ENCODE measurements around the gene ADGRD1.

The ADGRD1 gene

GRCh38 chr12:131041968-131042833, 88.5 kb downstream of the ADGRD1 start:
- no peak for DNase-seq (ENCODE audit: low read depth, low spot score)

GRCh38 chr12:131042834-131043245, 89.1 kb downstream of the ADGRD1 start:
- DNase-seq (ENCODE audit: low read depth, low spot score) = no peak

- no peak for DNase-seq (ENCODE audit: low read depth, low spot score)
Observed at GRCh38 chr12:131043401-131043871, 89.7 kb downstream of the ADGRD1 start.

- DNase-seq (ENCODE audit: low read depth, low spot score) = no peak
Observed at GRCh38 chr12:131044136-131044535, 90.4 kb downstream of the ADGRD1 start.

GRCh38 chr12:131044760-131045381, 91.2 kb downstream of the ADGRD1 start:
- no peak for DNase-seq (ENCODE audit: low read depth, low spot score)

GRCh38 chr12:131045705-131046460, 92.2 kb downstream of the ADGRD1 start:
- DNase-seq (ENCODE audit: low read depth, low spot score) = no peak

GRCh38 chr12:131046813-131047788, 93.4 kb downstream of the ADGRD1 start:
- no peak for DNase-seq (ENCODE audit: low read depth, low spot score)

- no peak for DNase-seq (ENCODE audit: low read depth, low spot score)
Observed at GRCh38 chr12:131047789-131048610, 94.3 kb downstream of the ADGRD1 start.

- DNase-seq (ENCODE audit: low read depth, low spot score) = no peak
Observed at GRCh38 chr12:131048611-131048990, 94.9 kb downstream of the ADGRD1 start.

GRCh38 chr12:131049002-131049401, 95.3 kb downstream of the ADGRD1 start:
- DNase-seq (ENCODE audit: low read depth, low spot score) = no peak

GRCh38 chr12:131049549-131050339, 96.0 kb downstream of the ADGRD1 start:
- DNase-seq (ENCODE audit: low read depth, low spot score) = no peak

- no peak for DNase-seq (ENCODE audit: low read depth, low spot score)
Observed at GRCh38 chr12:131050463-131051154, 96.9 kb downstream of the ADGRD1 start.

- DNase-seq (ENCODE audit: low read depth, low spot score) = no peak
Observed at GRCh38 chr12:131051155-131051473, 97.4 kb downstream of the ADGRD1 start.

GRCh38 chr12:131052063-131052781, 98.5 kb downstream of the ADGRD1 start:
- DNase-seq (ENCODE audit: low read depth, low spot score) = no peak

- no peak for DNase-seq (ENCODE audit: low read depth, low spot score)
Observed at GRCh38 chr12:131052929-131053328, 99.2 kb downstream of the ADGRD1 start.

- no peak for DNase-seq (ENCODE audit: low read depth, low spot score)
Observed at GRCh38 chr12:131053567-131053966, 99.9 kb downstream of the ADGRD1 start.

GRCh38 chr12:131054345-131055092, 100.8 kb downstream of the ADGRD1 start:
- DNase-seq (ENCODE audit: low read depth, low spot score) = no peak

- no peak for DNase-seq (ENCODE audit: low read depth, low spot score)
Observed at GRCh38 chr12:131055093-131055465, 101.4 kb downstream of the ADGRD1 start.

All from astrocyte of the hippocampus (primary cell).